ENCODE results near the gene NDUFS1. TPM values are rescaled to one million over a fixed set of nuclear protein-coding genes. Genes with fewer than 3 reads are reported as not detected.

The NDUFS1 gene
- total and polyA plus RNA-seq, 9 of the 15 experiments (the other 6 are each of a cell fraction or from before 2014, with no cell fraction given): 75.0 to 130 (median 91.5) TPM

DNA sequence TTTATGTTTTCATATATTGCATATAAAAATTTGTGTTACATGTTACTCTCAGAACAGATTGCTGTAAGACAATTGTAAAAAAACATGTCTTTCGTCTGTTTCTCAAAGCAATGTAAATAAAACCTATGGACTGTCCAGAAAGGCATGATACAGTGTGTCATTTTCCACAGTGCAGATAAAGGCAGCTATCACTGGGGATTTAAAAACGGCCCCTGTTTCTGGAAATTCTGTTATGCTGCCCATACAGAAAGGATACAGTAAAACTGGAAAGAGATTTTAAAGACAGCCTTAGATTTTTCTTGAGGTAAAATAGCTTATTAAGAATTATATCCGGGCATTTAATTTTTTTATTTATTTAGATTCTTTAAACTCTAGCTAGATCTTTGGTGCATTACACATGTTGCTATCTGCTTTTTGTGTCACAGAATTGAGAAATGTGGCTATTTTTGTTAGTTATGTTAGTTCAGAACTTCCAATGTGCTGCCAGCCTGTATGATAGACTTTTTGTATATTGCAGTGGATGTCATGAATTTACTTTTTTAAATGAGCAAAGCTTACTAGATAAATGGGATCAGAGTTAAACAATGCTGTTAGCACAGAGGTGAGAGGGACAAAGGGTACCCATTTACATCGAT, 72.4 kb downstream of the NDUFS1 start (continued):
- TF ChIP-seq, protein P1, sequence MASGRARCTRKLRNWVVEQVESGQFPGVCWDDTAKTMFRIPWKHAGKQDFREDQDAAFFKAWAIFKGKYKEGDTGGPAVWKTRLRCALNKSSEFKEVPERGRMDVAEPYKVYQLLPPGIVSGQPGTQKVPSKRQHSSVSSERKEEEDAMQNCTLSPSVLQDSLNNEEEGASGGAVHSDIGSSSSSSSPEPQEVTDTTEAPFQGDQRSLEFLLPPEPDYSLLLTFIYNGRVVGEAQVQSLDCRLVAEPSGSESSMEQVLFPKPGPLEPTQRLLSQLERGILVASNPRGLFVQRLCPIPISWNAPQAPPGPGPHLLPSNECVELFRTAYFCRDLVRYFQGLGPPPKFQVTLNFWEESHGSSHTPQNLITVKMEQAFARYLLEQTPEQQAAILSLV (tag; IDR thresholded peaks at IDR 0.05): no peak
- TF ChIP-seq ARHGAP35 (IDR thresholded peaks at IDR 0.05; ENCODE audit: partially characterized antibody) (no peak), ZNF23 (CRISPR knock-in tag; IDR thresholded peaks at IDR 0.05) (no peak), ZNF3 (CRISPR knock-in tag; IDR thresholded peaks at IDR 0.05) (no peak), CREB1 (IDR thresholded peaks at IDR 0.05) (no peak), CREB1 (CRISPR knock-in tag; IDR thresholded peaks at IDR 0.05) (no peak), HMG20B (CRISPR knock-in tag; IDR thresholded peaks at IDR 0.05) (no peak)

DNA sequence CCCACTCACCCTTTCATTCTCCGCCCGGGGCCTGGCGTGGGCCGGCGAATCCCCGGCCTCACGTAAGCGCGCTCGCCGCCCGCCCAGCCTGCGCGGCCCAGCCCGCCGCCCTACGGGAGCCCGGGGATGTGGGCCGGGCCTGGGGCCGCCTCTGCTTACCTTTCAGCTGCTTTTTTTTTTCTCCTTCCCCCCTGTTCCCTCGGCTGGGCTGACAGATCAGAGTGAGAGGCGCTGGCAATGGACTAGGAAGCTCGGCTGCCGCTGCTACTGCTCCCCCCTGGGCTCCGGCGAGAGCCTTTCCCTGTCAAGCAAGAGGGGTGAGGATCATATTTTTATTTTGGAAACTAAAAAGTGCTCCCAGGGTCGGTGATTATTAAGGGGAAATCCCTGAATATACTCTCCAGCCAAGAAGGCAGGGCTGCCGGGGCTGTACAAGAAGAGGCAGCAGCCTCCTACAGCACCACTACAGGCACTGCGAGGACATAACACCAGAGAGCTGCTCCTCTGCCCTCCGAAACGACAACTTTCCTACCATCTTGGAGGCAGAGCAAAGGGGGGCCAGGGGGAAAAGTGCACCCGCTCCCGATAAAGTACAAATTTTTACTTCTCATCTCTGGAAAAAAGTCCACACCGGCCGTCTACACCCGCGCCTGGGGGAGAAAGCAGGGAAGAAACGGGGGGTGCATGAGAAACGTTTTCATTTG, 73.3 kb downstream of the NDUFS1 start, which contains the start of gene INO80D:
Gene INO80D, minus strand, starts transcription at position 433 of the 704 bp plus-strand sequence. CDS start 23,158 bp downstream, outside the sequence.
- peak within 1 kb of the TSS; percentile 96 for H3K27ac ChIP-seq (ENCODE audit: extremely low read depth, low read depth, low read length)
- DNase-seq (ENCODE audit: extremely low read depth in 1 of 4, low spot score in 3 of 4) (peak; percentile 61 to 82 (median 66)), FAIRE-seq (peak; percentile 54), ATAC-seq (peak; percentile 88)
- peak within 1 kb of the TSS; percentile 92 for H2AFZ ChIP-seq (ENCODE audit: low read depth, low read length)
- H3K9me3 ChIP-seq (replicated peaks; ENCODE audit: control insufficient read depth, insufficient read depth, low read depth, low read length): no peaks in the 10 kb centered on the region
- 1% methylated on average over 19 of the region's 39 CpGs for WGBS (ENCODE audit: insufficient coverage, low coverage, missing lambda C conversion rate)
- no peaks in the 10 kb centered on the region for H4K20me1 ChIP-seq (replicated peaks; ENCODE audit: control insufficient read depth, insufficient read depth, low read length)
- peak within 1 kb of the TSS; percentile 96 for H3K9ac ChIP-seq (ENCODE audit: insufficient read depth in 1 of 2, low read depth in 2 of 2, low read length in 2 of 2)
- peak within 1 kb of the TSS; percentile 76 for H3K4me3 ChIP-seq
- no TSS peak for BruUV-seq (replicated peaks)
- ChIA-PET CTCF (ENCODE audit: low intra/inter-chr PET ratio) (no interaction called here), POLR2A (interaction anchor here (1.1 to 2.3 kb wide), 4 partner anchors 11 to 75 kb away, joined by 3 to 9 read pairs (median 6); no protein-coding TSS in a partner anchor)
- peaks cover 3 to 4% of the 10 kb centered on the region in 2 experiments; a peak in 3 of 5 replicates for H3K4me1 ChIP-seq (replicated peaks in 1 of 2; ENCODE audit: control insufficient read depth in 2 of 2, insufficient read depth in 2 of 2, low read length in 2 of 2)
- intact Hi-C loops (cut with micrococcal nuclease): loop anchor here (5.0 kb wide), 1 partner anchor 71 kb away; the partner anchor contains the start of genes EEF1B2 and NDUFS1
- H3K27me3 ChIP-seq (ENCODE audit: control insufficient read depth in 2 of 2, insufficient read depth in 2 of 2, low read length in 2 of 2): no peaks in the 10 kb centered on the region
- H3K36me3 ChIP-seq (ENCODE audit: control insufficient read depth, insufficient read depth, low read length): no peaks in the 10 kb centered on the region
- H3K9me1 ChIP-seq (ENCODE audit: control insufficient read depth, insufficient read depth, low read length): no peaks in the 10 kb centered on the region
- H3K79me2 ChIP-seq (ENCODE audit: control insufficient read depth, insufficient read depth, low read length): peaks cover 64% of the 10 kb centered on the region
- peak within 1 kb of the TSS; percentile 90 for H3K4me2 ChIP-seq (ENCODE audit: insufficient read depth, low read length)
- in situ Hi-C loops (cut with MboI): no loop called here
- TF ChIP-seq TAF7 (tag; IDR thresholded peaks at IDR 0.05) (peak; percentile 58; the same call in 1 of the 2 replicates), NCOA1 (IDR thresholded peaks at IDR 0.05; ENCODE audit: low read depth) (no peak), BACH1 (tag; IDR thresholded peaks at IDR 0.05) (no peak), SMARCE1 (IDR thresholded peaks at IDR 0.05) (no peak), RFX7 (CRISPR knock-in tag; IDR thresholded peaks at IDR 0.05) (no peak), KHSRP (IDR thresholded peaks at IDR 0.05) (no peak), U2AF1 (optimal IDR thresholded peaks at IDR 0.05; ENCODE audit: low read depth, low read length) (no peak), MAFF (IDR thresholded peaks at IDR 0.05; ENCODE audit: low read length) (no peak), BCOR (IDR thresholded peaks at IDR 0.05) (no peak), MXI1 (IDR thresholded peaks at IDR 0.05; ENCODE audit: low read depth, low read length) (no peak)
- TF ChIP-seq, protein P2, sequence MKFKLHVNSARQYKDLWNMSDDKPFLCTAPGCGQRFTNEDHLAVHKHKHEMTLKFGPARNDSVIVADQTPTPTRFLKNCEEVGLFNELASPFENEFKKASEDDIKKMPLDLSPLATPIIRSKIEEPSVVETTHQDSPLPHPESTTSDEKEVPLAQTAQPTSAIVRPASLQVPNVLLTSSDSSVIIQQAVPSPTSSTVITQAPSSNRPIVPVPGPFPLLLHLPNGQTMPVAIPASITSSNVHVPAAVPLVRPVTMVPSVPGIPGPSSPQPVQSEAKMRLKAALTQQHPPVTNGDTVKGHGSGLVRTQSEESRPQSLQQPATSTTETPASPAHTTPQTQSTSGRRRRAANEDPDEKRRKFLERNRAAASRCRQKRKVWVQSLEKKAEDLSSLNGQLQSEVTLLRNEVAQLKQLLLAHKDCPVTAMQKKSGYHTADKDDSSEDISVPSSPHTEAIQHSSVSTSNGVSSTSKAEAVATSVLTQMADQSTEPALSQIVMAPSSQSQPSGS (CRISPR knock-in tag; IDR thresholded peaks at IDR 0.05): no peak
- TF ChIP-seq, protein P3, sequence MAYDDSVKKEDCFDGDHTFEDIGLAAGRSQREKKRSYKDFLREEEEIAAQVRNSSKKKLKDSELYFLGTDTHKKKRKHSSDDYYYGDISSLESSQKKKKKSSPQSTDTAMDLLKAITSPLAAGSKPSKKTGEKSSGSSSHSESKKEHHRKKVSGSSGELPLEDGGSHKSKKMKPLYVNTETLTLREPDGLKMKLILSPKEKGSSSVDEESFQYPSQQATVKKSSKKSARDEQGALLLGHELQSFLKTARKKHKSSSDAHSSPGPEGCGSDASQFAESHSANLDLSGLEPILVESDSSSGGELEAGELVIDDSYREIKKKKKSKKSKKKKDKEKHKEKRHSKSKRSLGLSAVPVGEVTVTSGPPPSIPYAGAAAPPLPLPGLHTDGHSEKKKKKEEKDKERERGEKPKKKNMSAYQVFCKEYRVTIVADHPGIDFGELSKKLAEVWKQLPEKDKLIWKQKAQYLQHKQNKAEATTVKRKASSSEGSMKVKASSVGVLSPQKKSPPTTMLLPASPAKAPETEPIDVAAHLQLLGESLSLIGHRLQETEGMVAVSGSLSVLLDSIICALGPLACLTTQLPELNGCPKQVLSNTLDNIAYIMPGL (CRISPR knock-in tag; IDR thresholded peaks at IDR 0.05): peak; percentile 98

Measured in K562 (cell line).